HG03066 (cell line): ENCODE data around the gene MRGPRD.
"Not testable (repeated sequence)": the region's sequence is repeated elsewhere in the genome, so short reads cannot be mapped to it uniquely, and the experiment has no call there.

Source experiments
- ATAC-seq: cut with Tn5 transposase; IDR thresholded peaks from one replicate; pipeline ENCODE4 v1.9.1; 2021; ENCODE audit warnings: low read depth; ENCODE audit not compliant: unreplicated experiment

Gene MRGPRD

GRCh38 chr11:69006816-69007215 is 26.0 kb upstream of the MRGPRD start:
- ATAC-seq = no peak

- ATAC-seq = no peak
These were observed 25.0 kb upstream of the MRGPRD start for GRCh38 chr11:69005631-69006368.

- ATAC-seq = no peak
These were observed 24.4 kb upstream of the MRGPRD start for GRCh38 chr11:69005183-69005630.

GRCh38 chr11:69004411-69005182 is 23.8 kb upstream of the MRGPRD start:
- no peak for ATAC-seq

- ATAC-seq = no peak
These were observed 23.1 kb upstream of the MRGPRD start for GRCh38 chr11:69003866-69004367.

- ATAC-seq = no peak
These were observed 22.6 kb upstream of the MRGPRD start for GRCh38 chr11:69003301-69003865.

GRCh38 chr11:69002570-69003231 is 21.9 kb upstream of the MRGPRD start:
- ATAC-seq = no peak

- no peak for ATAC-seq
These were observed 21.4 kb upstream of the MRGPRD start for GRCh38 chr11:69002110-69002569.

- ATAC-seq = no peak
These were observed 20.7 kb upstream of the MRGPRD start for GRCh38 chr11:69001243-69002081.

- no peak for ATAC-seq
These were observed 20.1 kb upstream of the MRGPRD start for GRCh38 chr11:69000831-69001242.

- ATAC-seq = no peak
These were observed 19.6 kb upstream of the MRGPRD start for GRCh38 chr11:69000391-69000790.

- not testable (repeated sequence) for ATAC-seq
These were observed 19.1 kb upstream of the MRGPRD start for GRCh38 chr11:68999748-69000355.

GRCh38 chr11:68999093-68999747 is 18.4 kb upstream of the MRGPRD start:
- ATAC-seq = no peak

GRCh38 chr11:68998390-68998911 is 17.7 kb upstream of the MRGPRD start:
- no peak for ATAC-seq

- ATAC-seq = no peak
These were observed 17.2 kb upstream of the MRGPRD start for GRCh38 chr11:68997995-68998348.

- no peak for ATAC-seq
These were observed 16.6 kb upstream of the MRGPRD start for GRCh38 chr11:68997124-68997994.

- ATAC-seq = no peak
These were observed 15.8 kb upstream of the MRGPRD start for GRCh38 chr11:68996376-68997123.
